WTC11 (cell line): Measurements from ENCODE around the gene SAMD9L. TPM values are rescaled to one million over a fixed set of nuclear protein-coding genes. Genes with fewer than 3 reads are reported as not detected.

Source experiments
- ATAC-seq: fragments of 200-7000 bp; cut with Tn5 transposase; 2 replicates; pipeline ENCODE4 v1.10.0; 2021; ENCODE audit warnings: mild to moderate bottlenecking, moderate library complexity
- CTCF ChIA-PET: fragments of 300-600 bp; sonication (Branson Sonifier 250); formaldehyde crosslinking; loops from one replicate; lab custom pipeline; 2021; ENCODE audit warnings: antibody characterized with exemption; lab: Charles Lee
- POLR2A ChIA-PET: fragments of 350-600 bp; sonication (Branson Sonifier 250); formaldehyde crosslinking; loops from one replicate; lab custom pipeline; 2021; ENCODE audit warnings: antibody characterized with exemption; lab: Charles Lee
- DNase-seq: peaks from one replicate; pipeline ENCODE4 v3.0.0; 2021; ENCODE audit warnings: low spot score
- H3K27ac Mint-ChIP-seq: 2 replicates; pipeline ENCODE4 v1.8.0; 2021; ENCODE audit warnings: mixed read lengths
- H3K27me3 Mint-ChIP-seq: 2 replicates; pipeline ENCODE4 v1.8.0; 2021; ENCODE audit warnings: low read depth, mild to moderate bottlenecking, moderate library complexity, mixed read lengths
- H3K36me3 Mint-ChIP-seq: 2 replicates; pipeline ENCODE4 v1.8.0; 2021; ENCODE audit warnings: mixed read lengths
- H3K4me1 Mint-ChIP-seq: 2 replicates; pipeline ENCODE4 v1.8.0; 2022; ENCODE audit warnings: mixed read lengths
- H3K4me3 Mint-ChIP-seq: 2 replicates; pipeline ENCODE4 v1.8.0; 2021; ENCODE audit warnings: mild to moderate bottlenecking, moderate library complexity, mixed read lengths
- H3K9me3 Mint-ChIP-seq: 2 replicates; pipeline ENCODE4 v1.8.0; 2021; ENCODE audit warnings: mixed read lengths
- CBFB ChIP-seq: sonication (generic); formaldehyde crosslinking; IDR thresholded peaks from 2 replicates; pipeline ENCODE4 v1.8.1; 2022; ENCODE audit warnings: mild to moderate bottlenecking, low read depth, missing genetic modification reagents
- NFYB ChIP-seq: sonication (generic); formaldehyde crosslinking; conservative IDR thresholded peaks from 2 replicates; pipeline ENCODE4 v1.8.0; 2022; ENCODE audit warnings: low read depth, missing genetic modification reagents
- NR2C2 ChIP-seq: sonication (generic); formaldehyde crosslinking; IDR thresholded peaks from 2 replicates; pipeline ENCODE4 v1.8.0; 2022; ENCODE audit warnings: mild to moderate bottlenecking, missing genetic modification reagents
- PRRX2 ChIP-seq: fragments of 250-450 bp; sonication (Bioruptor Pico); IDR thresholded peaks from 2 replicates; pipeline ENCODE4 v1.8.0; 2021; ENCODE audit warnings: mild to moderate bottlenecking
- SMAD4 ChIP-seq: sonication (generic); formaldehyde crosslinking; IDR thresholded peaks from 2 replicates; pipeline ENCODE4 v1.8.0; 2022; ENCODE audit warnings: mild to moderate bottlenecking, missing genetic modification reagents
- SOX15 ChIP-seq: fragments of 250-450 bp; sonication (Bioruptor Pico); IDR thresholded peaks from 2 replicates; pipeline ENCODE4 v1.9.0; 2021; ENCODE audit warnings: mild to moderate bottlenecking
- TEAD1 ChIP-seq: sonication (generic); formaldehyde crosslinking; IDR thresholded peaks from 2 replicates; pipeline ENCODE4 v1.8.0; 2022; ENCODE audit warnings: mild to moderate bottlenecking, missing genetic modification reagents
- ZNF232 ChIP-seq: sonication (generic); formaldehyde crosslinking; IDR thresholded peaks from 2 replicates; pipeline ENCODE4 v1.8.0; 2022; ENCODE audit warnings: mild to moderate bottlenecking, missing genetic modification reagents
- total RNA-seq: library from RNA; stranded (reverse); gene quantifications from 3 replicates; pipeline ENCODE4 v1.2.3, GENCODE V29; 2021
- TF ChIP-seq, protein P1 (sequence below): sonication (generic); formaldehyde crosslinking; IDR thresholded peaks from 2 replicates; pipeline ENCODE4 v1.8.1; 2023; ENCODE audit warnings: mild to moderate bottlenecking, missing genetic modification reagents, moderate library complexity
- TF ChIP-seq, protein P2 (sequence below): sonication (generic); formaldehyde crosslinking; IDR thresholded peaks from 2 replicates; pipeline ENCODE4 v1.8.0; 2023; ENCODE audit warnings: mild to moderate bottlenecking, missing genetic modification reagents
- TF ChIP-seq, protein P3 (sequence below): sonication (generic); formaldehyde crosslinking; IDR thresholded peaks from 2 replicates; pipeline ENCODE4 v1.8.0; 2022; ENCODE audit warnings: missing genetic modification reagents
- TF ChIP-seq, protein P4 (sequence below): sonication (generic); formaldehyde crosslinking; IDR thresholded peaks from 2 replicates; pipeline ENCODE4 v1.8.1; 2023; ENCODE audit warnings: mild to moderate bottlenecking, missing genetic modification reagents
- TF ChIP-seq, protein P5 (sequence below): sonication (generic); formaldehyde crosslinking; IDR thresholded peaks from 2 replicates; pipeline ENCODE4 v1.8.1; 2022; ENCODE audit warnings: low read depth, missing genetic modification reagents, borderline replicate concordance

Gene SAMD9L
- total RNA-seq, 1 experiment from 2014 or later = 0.15 TPM

DNA sequence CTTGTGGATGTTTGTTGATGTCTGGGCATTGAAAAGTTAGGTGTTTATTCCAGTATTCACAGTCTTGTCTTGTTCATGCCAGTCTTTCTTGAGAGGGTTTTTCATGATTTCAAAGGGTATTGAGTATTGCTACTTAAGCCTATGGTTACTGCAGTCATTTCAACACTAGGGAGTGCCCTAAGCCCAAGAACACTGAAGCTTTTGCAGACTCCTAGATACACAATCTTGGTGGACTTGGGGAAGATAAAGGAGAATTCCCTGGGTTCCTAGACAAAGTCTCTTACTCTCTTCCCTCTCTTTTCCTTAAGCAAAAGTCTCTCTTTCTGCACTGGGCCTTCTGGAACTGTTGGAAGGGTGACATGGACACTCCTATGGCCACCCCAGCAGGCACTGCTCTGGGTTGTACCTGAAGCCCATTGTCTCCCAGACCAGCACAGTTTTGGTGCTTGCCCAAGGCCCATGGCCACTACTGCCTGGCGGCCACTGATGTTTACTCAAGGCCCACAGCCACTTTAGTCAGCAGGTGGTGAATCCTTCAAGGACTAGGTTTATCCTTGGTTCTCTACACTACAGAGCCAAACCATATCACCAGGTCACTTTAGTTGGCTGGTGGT lies 55.3 kb downstream of the SAMD9L start:
- Mint-ChIP-seq H3K4me1 (no peaks in the 10 kb centered on the region), H3K27me3 (peaks cover 8% of the 10 kb centered on the region), H3K36me3 (no peaks in the 10 kb centered on the region), H3K27ac (no peak overlapping the region), H3K9me3 (no peaks in the 10 kb centered on the region), H3K4me3 (no peak overlapping the region)
- TF ChIP-seq CBFB (no peak), ZNF232 (CRISPR knock-in tag) (no peak), PRRX2 (CRISPR knock-in tag) (no peak), SMAD4 (CRISPR knock-in tag) (no peak), TEAD1 (no peak), SOX15 (CRISPR knock-in tag) (no peak), NFYB (CRISPR knock-in tag) (no peak), NR2C2 (CRISPR knock-in tag) (no peak)
- TF ChIP-seq, protein P1, sequence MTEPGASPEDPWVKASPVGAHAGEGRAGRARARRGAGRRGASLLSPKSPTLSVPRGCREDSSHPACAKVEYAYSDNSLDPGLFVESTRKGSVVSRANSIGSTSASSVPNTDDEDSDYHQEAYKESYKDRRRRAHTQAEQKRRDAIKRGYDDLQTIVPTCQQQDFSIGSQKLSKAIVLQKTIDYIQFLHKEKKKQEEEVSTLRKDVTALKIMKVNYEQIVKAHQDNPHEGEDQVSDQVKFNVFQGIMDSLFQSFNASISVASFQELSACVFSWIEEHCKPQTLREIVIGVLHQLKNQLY (CRISPR knock-in tag) = no peak
- TF ChIP-seq, protein P2, sequence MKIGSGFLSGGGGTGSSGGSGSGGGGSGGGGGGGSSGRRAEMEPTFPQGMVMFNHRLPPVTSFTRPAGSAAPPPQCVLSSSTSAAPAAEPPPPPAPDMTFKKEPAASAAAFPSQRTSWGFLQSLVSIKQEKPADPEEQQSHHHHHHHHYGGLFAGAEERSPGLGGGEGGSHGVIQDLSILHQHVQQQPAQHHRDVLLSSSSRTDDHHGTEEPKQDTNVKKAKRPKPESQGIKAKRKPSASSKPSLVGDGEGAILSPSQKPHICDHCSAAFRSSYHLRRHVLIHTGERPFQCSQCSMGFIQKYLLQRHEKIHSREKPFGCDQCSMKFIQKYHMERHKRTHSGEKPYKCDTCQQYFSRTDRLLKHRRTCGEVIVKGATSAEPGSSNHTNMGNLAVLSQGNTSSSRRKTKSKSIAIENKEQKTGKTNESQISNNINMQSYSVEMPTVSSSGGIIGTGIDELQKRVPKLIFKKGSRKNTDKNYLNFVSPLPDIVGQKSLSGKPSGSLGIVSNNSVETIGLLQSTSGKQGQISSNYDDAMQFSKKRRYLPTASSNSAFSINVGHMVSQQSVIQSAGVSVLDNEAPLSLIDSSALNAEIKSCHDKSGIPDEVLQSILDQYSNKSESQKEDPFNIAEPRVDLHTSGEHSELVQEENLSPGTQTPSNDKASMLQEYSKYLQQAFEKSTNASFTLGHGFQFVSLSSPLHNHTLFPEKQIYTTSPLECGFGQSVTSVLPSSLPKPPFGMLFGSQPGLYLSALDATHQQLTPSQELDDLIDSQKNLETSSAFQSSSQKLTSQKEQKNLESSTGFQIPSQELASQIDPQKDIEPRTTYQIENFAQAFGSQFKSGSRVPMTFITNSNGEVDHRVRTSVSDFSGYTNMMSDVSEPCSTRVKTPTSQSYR (CRISPR knock-in tag) = no peak
- TF ChIP-seq, protein P3, sequence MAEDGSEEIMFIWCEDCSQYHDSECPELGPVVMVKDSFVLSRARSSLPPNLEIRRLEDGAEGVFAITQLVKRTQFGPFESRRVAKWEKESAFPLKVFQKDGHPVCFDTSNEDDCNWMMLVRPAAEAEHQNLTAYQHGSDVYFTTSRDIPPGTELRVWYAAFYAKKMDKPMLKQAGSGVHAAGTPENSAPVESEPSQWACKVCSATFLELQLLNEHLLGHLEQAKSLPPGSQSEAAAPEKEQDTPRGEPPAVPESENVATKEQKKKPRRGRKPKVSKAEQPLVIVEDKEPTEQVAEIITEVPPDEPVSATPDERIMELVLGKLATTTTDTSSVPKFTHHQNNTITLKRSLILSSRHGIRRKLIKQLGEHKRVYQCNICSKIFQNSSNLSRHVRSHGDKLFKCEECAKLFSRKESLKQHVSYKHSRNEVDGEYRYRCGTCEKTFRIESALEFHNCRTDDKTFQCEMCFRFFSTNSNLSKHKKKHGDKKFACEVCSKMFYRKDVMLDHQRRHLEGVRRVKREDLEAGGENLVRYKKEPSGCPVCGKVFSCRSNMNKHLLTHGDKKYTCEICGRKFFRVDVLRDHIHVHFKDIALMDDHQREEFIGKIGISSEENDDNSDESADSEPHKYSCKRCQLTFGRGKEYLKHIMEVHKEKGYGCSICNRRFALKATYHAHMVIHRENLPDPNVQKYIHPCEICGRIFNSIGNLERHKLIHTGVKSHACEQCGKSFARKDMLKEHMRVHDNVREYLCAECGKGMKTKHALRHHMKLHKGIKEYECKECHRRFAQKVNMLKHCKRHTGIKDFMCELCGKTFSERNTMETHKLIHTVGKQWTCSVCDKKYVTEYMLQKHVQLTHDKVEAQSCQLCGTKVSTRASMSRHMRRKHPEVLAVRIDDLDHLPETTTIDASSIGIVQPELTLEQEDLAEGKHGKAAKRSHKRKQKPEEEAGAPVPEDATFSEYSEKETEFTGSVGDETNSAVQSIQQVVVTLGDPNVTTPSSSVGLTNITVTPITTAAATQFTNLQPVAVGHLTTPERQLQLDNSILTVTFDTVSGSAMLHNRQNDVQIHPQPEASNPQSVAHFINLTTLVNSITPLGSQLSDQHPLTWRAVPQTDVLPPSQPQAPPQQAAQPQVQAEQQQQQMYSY (CRISPR knock-in tag) = no peak
- TF ChIP-seq, protein P4, sequence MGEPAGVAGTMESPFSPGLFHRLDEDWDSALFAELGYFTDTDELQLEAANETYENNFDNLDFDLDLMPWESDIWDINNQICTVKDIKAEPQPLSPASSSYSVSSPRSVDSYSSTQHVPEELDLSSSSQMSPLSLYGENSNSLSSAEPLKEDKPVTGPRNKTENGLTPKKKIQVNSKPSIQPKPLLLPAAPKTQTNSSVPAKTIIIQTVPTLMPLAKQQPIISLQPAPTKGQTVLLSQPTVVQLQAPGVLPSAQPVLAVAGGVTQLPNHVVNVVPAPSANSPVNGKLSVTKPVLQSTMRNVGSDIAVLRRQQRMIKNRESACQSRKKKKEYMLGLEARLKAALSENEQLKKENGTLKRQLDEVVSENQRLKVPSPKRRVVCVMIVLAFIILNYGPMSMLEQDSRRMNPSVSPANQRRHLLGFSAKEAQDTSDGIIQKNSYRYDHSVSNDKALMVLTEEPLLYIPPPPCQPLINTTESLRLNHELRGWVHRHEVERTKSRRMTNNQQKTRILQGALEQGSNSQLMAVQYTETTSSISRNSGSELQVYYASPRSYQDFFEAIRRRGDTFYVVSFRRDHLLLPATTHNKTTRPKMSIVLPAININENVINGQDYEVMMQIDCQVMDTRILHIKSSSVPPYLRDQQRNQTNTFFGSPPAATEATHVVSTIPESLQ = no peak
- TF ChIP-seq, protein P5, sequence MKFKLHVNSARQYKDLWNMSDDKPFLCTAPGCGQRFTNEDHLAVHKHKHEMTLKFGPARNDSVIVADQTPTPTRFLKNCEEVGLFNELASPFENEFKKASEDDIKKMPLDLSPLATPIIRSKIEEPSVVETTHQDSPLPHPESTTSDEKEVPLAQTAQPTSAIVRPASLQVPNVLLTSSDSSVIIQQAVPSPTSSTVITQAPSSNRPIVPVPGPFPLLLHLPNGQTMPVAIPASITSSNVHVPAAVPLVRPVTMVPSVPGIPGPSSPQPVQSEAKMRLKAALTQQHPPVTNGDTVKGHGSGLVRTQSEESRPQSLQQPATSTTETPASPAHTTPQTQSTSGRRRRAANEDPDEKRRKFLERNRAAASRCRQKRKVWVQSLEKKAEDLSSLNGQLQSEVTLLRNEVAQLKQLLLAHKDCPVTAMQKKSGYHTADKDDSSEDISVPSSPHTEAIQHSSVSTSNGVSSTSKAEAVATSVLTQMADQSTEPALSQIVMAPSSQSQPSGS (CRISPR knock-in tag) = no peak
- DNase-seq = no peak
- POLR2A ChIA-PET = no interaction called here
- ATAC-seq = peak; percentile 98
- CTCF ChIA-PET = interaction anchor here (1.0 kb wide), 1 partner anchor 135 kb away, joined by 3 read pairs; no protein-coding TSS in a partner anchor

Other genes starting within 250 kb of the SAMD9L start
- 0.11 to 0.14 TPM (median 0.11 TPM) in 3 replicates for gene SAMD9, start 30.4 kb downstream of the SAMD9L start, total RNA-seq
- 0.18 TPM in 1 of 3 replicates, not detected in the others for gene HEPACAM2, start 78.1 kb upstream of the SAMD9L start, total RNA-seq
- gene VPS50, start 84.0 kb upstream of the SAMD9L start, total RNA-seq = 9.2 to 11.2 TPM (median 10.4 TPM) in 3 replicates